HEK293 (cell line): ENCODE data around the gene A1CF.
"Not testable (repeated sequence)": the region's sequence is repeated elsewhere in the genome, so short reads cannot be mapped to it uniquely, and the experiment has no call there.

ENCODE experiments used
- CTCF ChIA-PET: fragments of 350-600 bp; formaldehyde crosslinking; extraction: SDS; loops from one replicate; lab custom pipeline; 2021; ENCODE audit warnings: antibody characterized with exemption; lab: Yijun Ruan, JAX
- POLR2A ChIA-PET: fragments of 300-600 bp; formaldehyde crosslinking; extraction: SDS; loops from one replicate; lab custom pipeline; 2020; ENCODE audit warnings: antibody characterized with exemption, inconsistent platforms; lab: Yijun Ruan, JAX
- H3K27ac ChIP-seq: fragments of 200-500 bp; sonication (Bioruptor generic); 2 replicates; pipeline ENCODE4 v1.5.1; 2014; ENCODE audit warnings: low read depth, low read length, control low read depth, inconsistent platforms; ENCODE audit errors: extremely low read depth
- H3K36me3 ChIP-seq, 2 experiments: fragments of 200-500 bp in 1 of 2; sonication (Bioruptor generic) in 1 of 2; 1 replicate in 1 of 2; 2 replicates in 1 of 2; pipeline ENCODE4 v1.5.1; 2014 to 2017; ENCODE audit warnings: inconsistent platforms in 2 of 2, low read length in 2 of 2; ENCODE audit not compliant: control insufficient read depth in 2 of 2, insufficient read depth in 1 of 2
- H3K4me1 ChIP-seq: fragments of 200-500 bp; sonication (Bioruptor generic); 2 replicates; pipeline ENCODE4 v1.5.1; 2014; ENCODE audit warnings: mild to moderate bottlenecking, low read length, inconsistent platforms; ENCODE audit not compliant: control insufficient read depth, insufficient read depth
- H3K4me3 ChIP-seq: 2 replicates; pipeline ENCODE4 v1.5.1; 2011; ENCODE audit warnings: low read depth, mild to moderate bottlenecking, control low read depth, low read length, moderate library complexity
- H3K9me3 ChIP-seq: fragments of 200-500 bp; sonication (Bioruptor generic); 2 replicates; pipeline ENCODE4 v1.5.1; 2014; ENCODE audit warnings: low read depth, low read length, inconsistent platforms; ENCODE audit not compliant: control insufficient read depth, insufficient read depth
- HOXA7 ChIP-seq: sonication (generic); formaldehyde crosslinking; IDR thresholded peaks from 2 replicates; pipeline ENCODE4 v1.8.1; 2022; ENCODE audit warnings: missing genetic modification reagents, borderline replicate concordance
- KLF8 ChIP-seq: fragments of 450-650 bp; formaldehyde crosslinking; IDR thresholded peaks from 2 replicates; pipeline ENCODE4 v1.5.1; 2016; ENCODE audit warnings: missing biosample characterization, missing genetic modification characterization
- MEIS1 ChIP-seq: sonication (generic); formaldehyde crosslinking; IDR thresholded peaks from 2 replicates; pipeline ENCODE4 v1.8.1; 2022; ENCODE audit warnings: missing genetic modification reagents, mild to moderate bottlenecking, borderline replicate concordance
- PRDM1 ChIP-seq: fragments of 450-650 bp; formaldehyde crosslinking; IDR thresholded peaks from 2 replicates; pipeline ENCODE4; 2016; ENCODE audit warnings: missing biosample characterization, missing genetic modification characterization
- YY1 ChIP-seq: fragments of 450-650 bp; formaldehyde crosslinking; IDR thresholded peaks from 2 replicates; pipeline ENCODE4 v1.5.1; 2018; ENCODE audit warnings: missing biosample characterization, missing genetic modification characterization
- ZFP41 ChIP-seq: fragments of 450-650 bp; formaldehyde crosslinking; IDR thresholded peaks from 2 replicates; pipeline ENCODE4 v1.5.1; 2016; ENCODE audit warnings: missing biosample characterization, missing genetic modification characterization, borderline replicate concordance
- ZFP69B ChIP-seq: fragments of 450-650 bp; formaldehyde crosslinking; IDR thresholded peaks from 2 replicates; pipeline ENCODE4 v1.5.1; 2016; ENCODE audit warnings: missing biosample characterization, missing genetic modification characterization
- ZNF133 ChIP-seq: fragments of 450-650 bp; formaldehyde crosslinking; IDR thresholded peaks from 2 replicates; pipeline ENCODE4 v1.5.1; 2016; ENCODE audit warnings: missing biosample characterization, missing genetic modification characterization
- ZNF404 ChIP-seq: fragments of 450-650 bp; formaldehyde crosslinking; IDR thresholded peaks from 2 replicates; pipeline ENCODE4 v1.5.1; 2017; ENCODE audit warnings: missing biosample characterization, missing genetic modification characterization
- ZNF561 ChIP-seq: fragments of 450-650 bp; IDR thresholded peaks from 2 replicates; pipeline ENCODE4 v1.5.1; 2018; ENCODE audit warnings: missing biosample characterization, missing genetic modification characterization, borderline replicate concordance
- ZNF660 ChIP-seq: fragments of 450-650 bp; IDR thresholded peaks from 2 replicates; pipeline ENCODE4 v1.5.1; 2018; ENCODE audit warnings: missing biosample characterization, mild to moderate bottlenecking, missing genetic modification characterization
- ZNF701 ChIP-seq: fragments of 450-650 bp; formaldehyde crosslinking; IDR thresholded peaks from 2 replicates; pipeline ENCODE4 v1.5.1; 2016; ENCODE audit warnings: missing biosample characterization, missing genetic modification characterization
- TF ChIP-seq, protein P1 (sequence below): fragments of 450-650 bp; formaldehyde crosslinking; IDR thresholded peaks from 2 replicates; pipeline ENCODE4 v1.5.1; 2016; ENCODE audit warnings: missing biosample characterization, missing genetic modification characterization
- TF ChIP-seq, protein P2 (sequence below): fragments of 450-650 bp; formaldehyde crosslinking; IDR thresholded peaks from 2 replicates; pipeline ENCODE4 v1.5.1; 2016; ENCODE audit warnings: missing biosample characterization, missing genetic modification characterization
- TF ChIP-seq, protein P3 (sequence below): fragments of 450-650 bp; formaldehyde crosslinking; IDR thresholded peaks from 2 replicates; pipeline ENCODE4 v1.5.1; 2016; ENCODE audit warnings: missing biosample characterization, missing genetic modification characterization
- TF ChIP-seq, protein P4 (sequence below): fragments of 450-650 bp; formaldehyde crosslinking; IDR thresholded peaks from 2 replicates; pipeline ENCODE4 v1.5.1; 2016; ENCODE audit warnings: missing biosample characterization, missing genetic modification characterization

Gene A1CF

DNA sequence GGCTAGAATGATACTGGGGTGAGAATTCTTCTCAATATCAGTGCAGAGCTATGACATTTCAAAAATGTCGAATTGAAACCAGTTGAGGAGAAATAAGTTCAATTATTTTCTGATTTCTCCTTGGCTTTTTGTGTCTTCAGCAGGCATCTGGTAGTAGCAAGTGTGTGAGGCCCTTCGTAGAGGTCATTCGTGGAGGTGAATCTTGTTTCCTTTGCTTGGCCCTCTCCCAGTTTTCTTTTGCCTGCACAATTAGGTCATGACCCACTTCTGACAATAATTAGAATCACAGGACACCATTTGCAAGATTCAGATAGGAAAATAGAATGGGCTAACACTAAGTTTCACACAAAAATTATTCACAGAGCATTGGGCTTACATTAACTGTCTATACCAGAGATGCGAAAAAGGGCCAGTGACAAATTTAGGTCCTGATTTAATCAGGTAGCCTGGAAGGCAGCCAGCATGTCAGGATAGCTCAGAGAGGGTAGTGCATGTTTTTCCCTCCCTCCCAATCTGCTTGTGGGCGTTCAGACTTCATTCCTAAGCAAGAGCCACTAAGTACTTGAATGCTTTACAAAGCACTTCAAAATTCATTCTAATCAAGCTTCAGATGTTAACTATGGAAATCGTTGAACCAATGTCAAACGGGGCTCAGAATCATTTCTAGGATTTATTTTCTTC, 24.0 kb upstream of the A1CF start (continued):
- TF ChIP-seq, protein P1, sequence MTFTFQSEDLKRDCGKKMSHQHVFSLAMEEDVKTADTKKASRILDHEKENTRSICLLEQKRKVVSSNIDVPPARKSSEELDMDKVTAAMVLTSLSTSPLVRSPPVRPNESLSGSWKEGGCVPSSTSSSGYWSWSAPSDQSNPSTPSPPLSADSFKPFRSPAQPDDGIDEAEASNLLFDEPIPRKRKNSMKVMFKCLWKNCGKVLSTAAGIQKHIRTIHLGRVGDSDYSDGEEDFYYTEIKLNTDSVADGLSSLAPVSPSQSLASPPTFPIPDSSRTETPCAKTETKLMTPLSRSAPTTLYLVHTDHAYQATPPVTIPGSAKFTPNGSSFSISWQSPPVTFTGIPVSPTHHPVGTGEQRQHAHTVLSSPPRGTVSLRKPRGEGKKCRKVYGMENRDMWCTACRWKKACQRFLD = no peak

DNA sequence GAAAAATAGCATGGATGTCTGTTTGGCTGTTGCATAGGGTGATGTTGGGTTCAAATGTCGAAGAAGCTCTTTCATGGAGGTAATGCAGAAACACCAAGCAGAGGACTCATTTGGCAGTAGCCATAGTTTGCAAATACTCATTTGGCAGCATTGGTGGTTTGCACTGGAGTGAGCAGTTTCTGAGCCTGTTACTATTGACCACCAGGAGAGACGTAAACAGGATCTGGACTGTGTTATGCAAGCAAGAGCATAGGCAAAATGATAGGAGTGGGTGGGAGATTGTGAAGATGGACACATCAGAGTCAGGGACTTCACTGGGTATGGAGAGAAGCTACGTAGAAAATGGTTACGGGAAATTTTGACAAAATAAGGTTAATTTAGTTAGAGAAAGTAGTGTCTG, 22.9 kb upstream of the A1CF start:
- Histone ChIP-seq H3K27ac (no peak overlapping the region), H3K4me1 (no peaks in the 10 kb centered on the region), H3K4me3 (no peak overlapping the region), H3K9me3 (no peaks in the 10 kb centered on the region), H3K36me3 (no peaks in the 10 kb centered on the region)
- ChIA-PET CTCF (no interaction called here), POLR2A (no interaction called here)
- TF ChIP-seq ZFP69B (tag by site-specific recombination) = no peak
- TF ChIP-seq YY1 (tag by site-specific recombination) = no peak
- no peak for TF ChIP-seq PRDM1 (tag by site-specific recombination)
- TF ChIP-seq ZFP41 (tag by site-specific recombination) = no peak
- no peak for TF ChIP-seq HOXA7 (CRISPR knock-in tag)
- TF ChIP-seq ZNF133 (tag by site-specific recombination) = no peak
- TF ChIP-seq, protein P2, sequence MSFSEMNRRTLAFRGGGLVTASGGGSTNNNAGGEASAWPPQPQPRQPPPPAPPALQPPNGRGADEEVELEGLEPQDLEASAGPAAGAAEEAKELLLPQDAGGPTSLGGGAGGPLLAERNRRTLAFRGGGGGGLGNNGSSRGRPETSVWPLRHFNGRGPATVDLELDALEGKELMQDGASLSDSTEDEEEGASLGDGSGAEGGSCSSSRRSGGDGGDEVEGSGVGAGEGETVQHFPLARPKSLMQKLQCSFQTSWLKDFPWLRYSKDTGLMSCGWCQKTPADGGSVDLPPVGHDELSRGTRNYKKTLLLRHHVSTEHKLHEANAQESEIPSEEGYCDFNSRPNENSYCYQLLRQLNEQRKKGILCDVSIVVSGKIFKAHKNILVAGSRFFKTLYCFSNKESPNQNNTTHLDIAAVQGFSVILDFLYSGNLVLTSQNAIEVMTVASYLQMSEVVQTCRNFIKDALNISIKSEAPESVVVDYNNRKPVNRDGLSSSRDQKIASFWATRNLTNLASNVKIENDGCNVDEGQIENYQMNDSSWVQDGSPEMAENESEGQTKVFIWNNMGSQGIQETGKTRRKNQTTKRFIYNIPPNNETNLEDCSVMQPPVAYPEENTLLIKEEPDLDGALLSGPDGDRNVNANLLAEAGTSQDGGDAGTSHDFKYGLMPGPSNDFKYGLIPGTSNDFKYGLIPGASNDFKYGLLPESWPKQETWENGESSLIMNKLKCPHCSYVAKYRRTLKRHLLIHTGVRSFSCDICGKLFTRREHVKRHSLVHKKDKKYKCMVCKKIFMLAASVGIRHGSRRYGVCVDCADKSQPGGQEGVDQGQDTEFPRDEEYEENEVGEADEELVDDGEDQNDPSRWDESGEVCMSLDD = no peak
- TF ChIP-seq, protein P3, sequence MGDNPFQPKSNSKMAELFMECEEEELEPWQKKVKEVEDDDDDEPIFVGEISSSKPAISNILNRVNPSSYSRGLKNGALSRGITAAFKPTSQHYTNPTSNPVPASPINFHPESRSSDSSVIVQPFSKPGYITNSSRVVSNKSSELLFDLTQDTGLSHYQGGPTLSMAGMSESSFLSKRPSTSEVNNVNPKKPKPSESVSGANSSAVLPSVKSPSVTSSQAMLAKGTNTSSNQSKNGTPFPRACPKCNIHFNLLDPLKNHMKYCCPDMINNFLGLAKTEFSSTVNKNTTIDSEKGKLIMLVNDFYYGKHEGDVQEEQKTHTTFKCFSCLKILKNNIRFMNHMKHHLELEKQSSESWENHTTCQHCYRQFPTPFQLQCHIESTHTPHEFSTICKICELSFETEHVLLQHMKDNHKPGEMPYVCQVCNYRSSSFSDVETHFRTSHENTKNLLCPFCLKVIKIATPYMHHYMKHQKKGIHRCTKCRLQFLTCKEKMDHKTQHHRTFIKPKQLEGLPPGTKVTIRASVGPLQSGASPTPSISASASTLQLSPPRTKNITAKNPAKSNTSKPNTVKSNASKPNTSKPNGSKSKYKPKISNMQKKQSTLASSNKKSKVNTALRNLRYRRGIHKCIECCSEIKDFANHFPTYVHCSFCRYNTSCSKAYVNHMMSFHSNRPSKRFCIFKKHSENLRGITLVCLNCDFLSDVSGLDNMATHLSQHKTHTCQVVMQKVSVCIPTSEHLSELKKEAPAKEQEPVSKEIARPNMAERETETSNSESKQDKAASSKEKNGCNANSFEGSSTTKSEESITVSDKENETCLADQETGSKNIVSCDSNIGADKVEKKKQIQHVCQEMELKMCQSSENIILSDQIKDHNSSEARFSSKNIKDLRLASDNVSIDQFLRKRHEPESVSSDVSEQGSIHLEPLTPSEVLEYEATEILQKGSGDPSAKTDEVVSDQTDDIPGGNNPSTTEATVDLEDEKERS (tag by site-specific recombination) = no peak
- no peak for TF ChIP-seq ZNF660 (tag by site-specific recombination)
- TF ChIP-seq KLF8 (tag by site-specific recombination) = no peak
- TF ChIP-seq, protein P4, sequence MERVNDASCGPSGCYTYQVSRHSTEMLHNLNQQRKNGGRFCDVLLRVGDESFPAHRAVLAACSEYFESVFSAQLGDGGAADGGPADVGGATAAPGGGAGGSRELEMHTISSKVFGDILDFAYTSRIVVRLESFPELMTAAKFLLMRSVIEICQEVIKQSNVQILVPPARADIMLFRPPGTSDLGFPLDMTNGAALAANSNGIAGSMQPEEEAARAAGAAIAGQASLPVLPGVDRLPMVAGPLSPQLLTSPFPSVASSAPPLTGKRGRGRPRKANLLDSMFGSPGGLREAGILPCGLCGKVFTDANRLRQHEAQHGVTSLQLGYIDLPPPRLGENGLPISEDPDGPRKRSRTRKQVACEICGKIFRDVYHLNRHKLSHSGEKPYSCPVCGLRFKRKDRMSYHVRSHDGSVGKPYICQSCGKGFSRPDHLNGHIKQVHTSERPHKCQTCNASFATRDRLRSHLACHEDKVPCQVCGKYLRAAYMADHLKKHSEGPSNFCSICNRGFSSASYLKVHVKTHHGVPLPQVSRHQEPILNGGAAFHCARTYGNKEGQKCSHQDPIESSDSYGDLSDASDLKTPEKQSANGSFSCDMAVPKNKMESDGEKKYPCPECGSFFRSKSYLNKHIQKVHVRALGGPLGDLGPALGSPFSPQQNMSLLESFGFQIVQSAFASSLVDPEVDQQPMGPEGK (tag by site-specific recombination) = no peak
- no peak for TF ChIP-seq ZNF561 (tag by site-specific recombination)
- no peak for TF ChIP-seq ZNF701
- TF ChIP-seq MEIS1 (CRISPR knock-in tag) = no peak
- TF ChIP-seq ZNF404 (tag by site-specific recombination) = no peak

DNA sequence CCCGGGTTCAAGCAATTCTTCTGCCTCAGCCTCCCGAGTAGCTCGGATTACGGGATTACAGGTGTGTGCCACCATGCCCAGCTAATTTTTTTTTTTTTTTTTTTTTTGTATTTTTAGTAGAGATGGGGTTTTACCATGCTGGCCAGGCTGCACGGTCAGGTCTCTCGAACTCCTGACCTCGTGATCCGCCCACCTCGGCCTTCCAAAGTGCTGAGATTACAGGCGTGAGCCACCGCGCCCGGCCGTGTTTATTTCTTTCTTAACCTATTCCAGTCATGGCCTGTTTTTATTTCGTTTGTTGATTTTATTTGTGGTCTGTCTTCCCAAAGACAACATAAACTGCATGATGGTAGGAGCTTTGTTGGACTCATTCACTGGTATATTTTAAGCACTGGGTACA, 20.4 kb upstream of the A1CF start:
- CTCF ChIA-PET, H3K4me1 ChIP-seq, H3K9me3 ChIP-seq, POLR2A ChIA-PET, H3K4me3 ChIP-seq, H3K27ac ChIP-seq, H3K36me3 ChIP-seq: not testable (repeated sequence)
